SU-DHL-6 (cell line): ENCODE measurements around the gene DUSP5.

Source experiments
- CTCF ChIP-seq: fragments of 200-600 bp; sonication (generic); IDR thresholded peaks from one replicate; pipeline ENCODE4 v1.5.1; 2017; ENCODE audit warnings: antibody characterized with exemption, mild to moderate bottlenecking, low read length, moderate library complexity; ENCODE audit not compliant: insufficient read depth, poor library complexity, severe bottlenecking
- EZH2phosphoT487 ChIP-seq: fragments of 200-600 bp; sonication (generic), shearing (Covaris generic); conservative IDR thresholded peaks from 2 replicates; pipeline ENCODE4 v1.6.1; 2018; ENCODE audit warnings: mild to moderate bottlenecking, antibody characterized with exemption, low read length, moderate library complexity, mixed read lengths

- TF ChIP-seq CTCF (no peak), EZH2phosphoT487 (no peak)
Measured at GRCh38 chr10:110539091-110539490, 41.4 kb downstream of the DUSP5 start.
